A549 (cell line): ENCODE data around the gene PEX14.

Experiments
- BHLHE40 ChIP-seq: IDR thresholded peaks from 2 replicates; pipeline ENCODE4 v1.6.1; 2012; ENCODE audit warnings: low read depth, low read length, inconsistent platforms
- CEBPB ChIP-seq, 2 experiments: fragments of >200 bp in 1 of 2; sonication (Bioruptor Twin) in 1 of 2; formaldehyde crosslinking in 1 of 2; IDR thresholded peaks; 2 replicates each; pipeline ENCODE4 v1.6.1; 2012 to 2016
- CTCF ChIP-seq: fragments of >200 bp; sonication (Bioruptor Twin); formaldehyde crosslinking; IDR thresholded peaks from 3 replicates; pipeline ENCODE4 v1.5.1; 2016
- EHMT2 ChIP-seq: fragments of 200-600 bp; sonication (generic); IDR thresholded peaks from 2 replicates; pipeline ENCODE4 v1.6.1; 2016; ENCODE audit warnings: antibody characterized with exemption, low read depth, mild to moderate bottlenecking, moderate library complexity
- ESRRA ChIP-seq: fragments of 150-350 bp; IDR thresholded peaks from 2 replicates; pipeline ENCODE4 v1.6.1; 2014; ENCODE audit warnings: mild to moderate bottlenecking, low read length, borderline replicate concordance
- HDAC2 ChIP-seq: fragments of 200-600 bp; sonication (generic); IDR thresholded peaks from 2 replicates; pipeline ENCODE4 v1.6.1; 2016
- JUN ChIP-seq, 2 experiments: fragments of >200 bp; sonication (Bioruptor Twin); formaldehyde crosslinking; IDR thresholded peaks; 2 replicates in 1 of 2; 3 replicates in 1 of 2; pipeline ENCODE4 v1.6.1; 2016 to 2017
- KDM1A ChIP-seq: fragments of 200-600 bp; sonication (generic); IDR thresholded peaks from 2 replicates; pipeline ENCODE4 v1.6.1; 2016; ENCODE audit warnings: low read depth, mild to moderate bottlenecking
- POLR2A ChIP-seq: IDR thresholded peaks from 2 replicates; pipeline ENCODE4 v1.6.1; 2012; ENCODE audit warnings: mild to moderate bottlenecking, low read length
- RAD21 ChIP-seq, 2 experiments: fragments of >200 bp in 1 of 2; sonication (Bioruptor Twin) in 1 of 2; formaldehyde crosslinking in 1 of 2; IDR thresholded peaks in 1 of 2; conservative IDR thresholded peaks in 1 of 2; 2 replicates in 1 of 2; 3 replicates in 1 of 2; pipeline ENCODE4 v1.6.1; 2012 to 2018; ENCODE audit warnings: inconsistent platforms in 1 of 2
- SREBF2 ChIP-seq: fragments of 450-650 bp; IDR thresholded peaks from 2 replicates; pipeline ENCODE4 v1.6.1; 2014; ENCODE audit warnings: mild to moderate bottlenecking, moderate library complexity

- TF ChIP-seq CTCF (no peak), RAD21 (conservative IDR thresholded peaks at IDR 0.05 in 1 of 2, IDR thresholded peaks at IDR 0.05 in 1 of 2) (no peak), POLR2A (no peak), CEBPB (IDR thresholded peaks at IDR 0.05) (no peak), HDAC2 (no peak), KDM1A (no peak), JUN (IDR thresholded peaks at IDR 0.05) (no peak), EHMT2 (no peak), ESRRA (no peak), SREBF2 (no peak), BHLHE40 (no peak)
Measured at GRCh38 chr1:10674700-10675609, 200.2 kb downstream of the PEX14 start.
